HG02623 (cell line): ENCODE results near the gene OBSL1.

Experiments used
- ATAC-seq: cut with Tn5 transposase; IDR thresholded peaks from one replicate; pipeline ENCODE4 v1.9.1; 2021; ENCODE audit warnings: moderate library complexity; ENCODE audit not compliant: unreplicated experiment

The OBSL1 gene

DNA sequence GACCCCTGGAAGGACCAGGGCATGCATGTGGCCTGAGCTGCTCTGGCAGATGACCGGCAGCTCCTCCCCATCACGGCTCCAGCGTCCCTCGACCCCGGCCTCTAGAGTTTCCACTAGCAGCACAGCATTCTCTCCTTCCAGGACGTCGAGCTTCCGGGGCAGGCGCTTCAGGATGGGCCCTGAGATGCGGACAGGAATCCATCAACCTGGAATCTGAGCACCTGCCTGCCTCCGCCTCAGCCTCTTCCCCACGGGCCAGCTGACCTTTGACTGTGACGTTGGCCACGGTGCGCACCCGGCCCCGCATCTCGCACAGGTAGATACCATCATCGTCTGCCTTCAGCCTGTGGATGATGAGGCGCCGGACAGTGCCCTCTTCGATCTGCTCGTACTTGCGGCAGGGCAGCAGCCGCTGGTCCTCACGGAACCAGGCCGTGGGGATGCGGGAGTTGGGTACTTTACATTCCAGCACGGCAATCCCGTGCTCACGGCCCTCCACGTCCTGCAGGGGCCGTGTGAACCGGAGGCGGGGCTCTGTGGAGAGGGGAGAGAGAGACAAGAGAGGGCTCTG lies 3.5 kb downstream of the OBSL1 start:
- ATAC-seq = no peak

DNA sequence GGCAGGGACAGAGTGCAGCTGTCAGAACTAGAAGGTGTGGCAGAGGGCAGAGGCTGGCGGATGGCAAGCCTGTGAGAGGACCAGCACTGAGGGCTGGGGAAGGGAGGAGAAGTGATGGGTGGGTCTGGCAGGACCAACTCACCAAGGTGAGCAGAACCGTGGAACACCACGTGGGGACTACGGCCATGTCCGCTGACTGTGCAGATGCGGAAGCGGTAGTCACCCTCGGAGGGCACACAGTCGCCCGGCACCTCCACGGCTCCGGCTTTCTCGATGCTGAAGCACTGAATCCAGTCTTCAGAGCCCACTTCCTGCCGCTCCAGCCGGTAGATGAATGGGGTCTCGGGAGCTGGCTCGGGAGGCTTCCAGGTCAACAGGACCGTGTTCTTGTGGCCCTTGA lies 4.2 kb downstream of the OBSL1 start:
- ATAC-seq = no peak

DNA sequence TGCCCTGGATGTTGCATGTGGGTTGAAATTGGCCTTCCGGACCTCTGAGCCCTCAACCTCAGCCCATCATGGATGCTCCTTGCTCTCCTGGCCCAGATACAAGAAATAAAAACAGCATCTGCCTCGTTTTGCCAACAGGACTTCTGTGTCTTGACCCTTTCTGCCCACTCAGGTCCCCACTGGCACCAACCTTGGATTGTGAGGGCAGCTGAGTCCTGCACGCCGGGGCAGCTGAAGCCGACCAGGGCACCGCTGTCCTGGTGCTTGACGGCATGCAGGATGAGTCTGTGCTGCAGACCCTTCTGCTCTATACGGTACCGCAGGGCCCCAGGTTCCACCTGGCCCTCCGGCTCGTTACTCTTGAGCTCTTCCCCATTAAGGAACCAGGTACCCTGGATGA lies 4.7 kb downstream of the OBSL1 start:
- ATAC-seq = no peak

DNA sequence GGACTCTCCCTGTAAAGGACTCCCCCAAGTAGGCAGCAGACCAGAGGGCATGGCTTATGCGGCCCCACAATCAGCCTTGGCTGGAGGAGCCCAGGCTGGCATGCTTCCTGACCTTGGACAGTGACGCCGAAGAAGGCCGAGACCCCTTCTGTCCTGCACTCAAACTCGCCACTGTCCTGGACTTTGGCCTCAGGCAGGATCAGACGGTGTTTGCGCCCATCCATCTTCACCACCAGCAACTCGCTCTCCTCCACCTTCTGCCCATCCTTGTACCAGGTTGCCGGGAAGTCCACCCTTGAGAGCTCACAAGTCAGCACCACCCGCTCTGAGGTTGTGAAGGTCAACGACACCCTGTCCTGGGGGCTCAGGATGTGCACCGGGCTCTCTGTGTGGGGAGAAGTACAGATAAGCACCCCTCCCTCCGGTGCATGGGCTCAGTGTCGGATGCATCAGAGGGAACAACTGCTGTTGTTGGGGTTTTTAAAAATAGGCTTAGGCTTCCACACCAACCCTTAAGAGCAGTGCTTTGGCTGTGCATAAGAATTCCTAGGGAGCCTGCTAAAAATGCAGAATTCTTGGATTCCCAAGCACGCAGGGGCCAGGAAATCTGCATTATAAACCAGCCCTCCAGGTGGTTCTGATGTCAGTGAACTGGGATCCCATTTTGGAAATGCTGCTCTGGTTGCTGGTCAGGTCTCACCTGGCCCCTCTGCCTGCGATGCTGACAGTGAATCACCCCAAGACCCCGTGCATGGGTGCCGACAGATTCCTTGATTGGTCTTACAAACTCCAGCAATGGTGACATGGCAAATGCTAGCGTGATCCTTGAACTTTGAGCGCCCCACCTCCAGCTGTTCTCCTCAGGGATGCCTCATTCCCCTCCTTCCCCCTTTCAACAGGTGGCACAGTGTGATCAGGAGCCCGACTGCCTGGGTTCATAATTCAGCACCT lies 5.9 kb downstream of the OBSL1 start:
- ATAC-seq = no peak

DNA sequence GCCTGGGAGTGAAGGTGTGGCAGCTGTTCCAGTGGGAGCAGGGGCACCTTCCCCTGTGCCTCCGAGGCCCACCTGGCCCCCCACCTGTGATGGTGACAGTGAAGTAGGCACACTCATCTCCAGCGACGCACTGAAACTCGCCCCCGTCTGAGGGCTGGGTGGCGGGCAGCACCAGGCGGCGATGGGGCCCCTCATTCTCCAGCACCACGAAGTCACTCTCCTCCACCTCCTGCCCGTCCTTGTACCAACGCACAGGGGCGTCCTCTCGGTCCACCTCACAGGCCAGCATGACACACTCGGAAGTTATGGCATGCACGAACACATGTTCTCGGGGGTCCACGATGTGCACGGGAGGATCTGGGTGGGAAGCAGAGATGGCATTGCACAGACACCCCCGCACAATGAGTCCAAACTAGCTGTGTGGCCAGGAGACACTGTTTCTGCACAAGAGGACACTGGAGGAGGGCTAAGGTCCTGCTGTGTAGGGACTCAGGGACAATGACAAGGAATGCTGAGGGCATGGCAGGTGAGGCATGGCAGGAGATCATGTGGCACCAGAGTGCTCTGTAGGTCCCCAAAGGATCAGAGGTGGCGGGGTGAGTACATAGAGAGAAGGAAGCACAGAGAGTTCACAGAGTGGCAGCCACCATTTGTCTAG lies 7.9 kb downstream of the OBSL1 start:
- no peak for ATAC-seq

DNA sequence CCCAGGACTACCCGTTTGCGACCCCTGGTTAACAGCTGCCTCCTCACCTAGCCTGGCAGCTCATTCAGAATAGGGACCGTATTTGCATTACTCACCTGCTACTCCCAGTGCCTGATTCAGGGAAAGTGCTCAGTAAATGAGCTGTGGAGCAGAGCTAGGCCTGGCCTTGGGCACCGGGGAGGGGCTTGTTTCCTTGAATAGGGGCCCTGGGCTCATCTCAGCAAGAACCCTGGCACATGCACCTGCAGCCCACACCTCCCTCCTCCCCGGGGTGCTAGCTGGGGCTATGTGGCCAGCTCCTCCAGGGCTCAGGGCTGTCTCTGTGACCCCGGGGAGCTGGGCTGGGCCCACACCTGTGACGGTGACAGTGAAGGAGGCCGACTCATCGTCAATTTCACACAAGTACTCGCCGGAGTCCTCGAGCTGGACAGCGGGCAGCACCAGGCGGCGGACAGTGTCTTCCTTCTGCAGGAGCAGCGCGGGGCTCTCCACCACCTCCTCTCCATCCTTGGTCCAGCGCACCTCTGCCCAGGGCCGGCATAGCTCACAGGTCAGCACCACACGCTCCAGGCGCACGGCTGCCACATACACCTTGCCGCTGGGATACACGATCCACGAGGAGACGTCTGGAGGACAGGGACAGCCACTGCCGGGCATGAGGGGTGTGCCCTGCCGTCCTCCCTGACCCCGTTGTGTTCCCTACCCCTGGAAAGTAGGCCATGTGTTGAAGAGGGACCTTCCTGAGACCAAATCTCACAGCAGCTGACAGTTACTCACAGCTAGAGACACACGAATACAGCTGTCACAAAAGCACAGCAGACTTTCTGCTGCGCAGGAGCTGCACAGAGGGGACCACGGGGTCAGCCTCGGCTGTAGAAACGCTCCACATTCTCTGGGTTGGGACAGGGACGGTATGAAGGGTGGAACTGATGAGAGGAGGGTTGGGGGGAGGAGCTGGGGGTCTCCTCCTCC lies 9.0 kb downstream of the OBSL1 start:
- ATAC-seq = no peak

DNA sequence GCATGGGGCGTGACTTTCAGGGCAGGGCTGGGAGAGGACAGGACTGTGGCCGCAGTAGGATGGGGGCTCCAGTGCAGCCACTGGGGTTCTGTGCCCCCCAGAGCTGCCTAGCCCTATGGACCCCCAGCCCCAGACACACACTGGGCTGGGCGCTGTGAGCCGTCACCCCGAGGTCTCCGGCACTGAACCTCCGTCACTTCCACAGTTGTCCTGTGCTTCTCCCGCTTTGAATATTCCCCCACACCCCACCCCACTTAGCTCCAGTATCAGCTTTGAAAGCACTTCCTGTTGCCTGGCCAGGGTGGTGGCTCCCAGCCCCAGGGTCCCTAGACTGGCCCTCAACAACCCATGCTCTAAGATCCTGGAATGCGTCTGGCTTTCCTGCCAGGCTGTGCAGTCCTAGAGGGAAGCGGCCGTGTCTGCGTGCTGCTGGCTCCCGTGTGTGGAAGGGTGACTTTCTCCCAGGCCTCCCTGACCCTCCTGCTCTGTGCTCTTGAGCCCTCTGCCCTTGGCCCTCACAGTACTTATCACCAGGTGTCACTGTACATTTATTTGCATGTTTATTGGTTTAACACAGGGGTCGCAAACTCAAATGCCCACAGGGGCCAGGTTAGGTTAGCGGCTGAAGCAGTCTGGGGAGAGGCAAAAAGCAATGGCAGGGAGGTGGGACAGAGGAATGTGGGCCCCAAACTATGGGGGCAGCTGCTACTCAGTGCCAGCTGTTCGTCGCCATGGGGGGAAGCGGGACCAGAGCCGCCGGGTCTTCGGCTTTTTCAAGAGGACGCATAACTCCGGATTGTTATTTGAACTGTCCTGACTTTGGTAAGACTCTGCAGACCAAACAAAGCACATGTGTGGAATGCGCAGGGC lies 9.9 kb downstream of the OBSL1 start:
- ATAC-seq = no peak

DNA sequence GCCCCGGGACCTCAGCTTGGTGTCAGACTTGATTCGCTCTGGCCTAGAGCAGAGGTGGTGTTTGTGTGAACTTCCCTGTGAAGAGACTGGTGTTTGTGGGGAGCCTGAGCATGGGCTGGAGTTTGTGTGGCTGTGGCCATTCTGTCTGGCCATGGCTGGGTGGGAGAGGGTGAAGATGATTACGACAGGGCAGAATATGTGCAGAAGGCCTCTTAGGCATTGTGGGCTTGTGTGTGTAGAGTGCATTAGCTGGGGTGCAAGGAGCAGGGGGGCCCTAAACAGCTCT lies 10.5 kb downstream of the OBSL1 start:
- ATAC-seq = no peak

DNA sequence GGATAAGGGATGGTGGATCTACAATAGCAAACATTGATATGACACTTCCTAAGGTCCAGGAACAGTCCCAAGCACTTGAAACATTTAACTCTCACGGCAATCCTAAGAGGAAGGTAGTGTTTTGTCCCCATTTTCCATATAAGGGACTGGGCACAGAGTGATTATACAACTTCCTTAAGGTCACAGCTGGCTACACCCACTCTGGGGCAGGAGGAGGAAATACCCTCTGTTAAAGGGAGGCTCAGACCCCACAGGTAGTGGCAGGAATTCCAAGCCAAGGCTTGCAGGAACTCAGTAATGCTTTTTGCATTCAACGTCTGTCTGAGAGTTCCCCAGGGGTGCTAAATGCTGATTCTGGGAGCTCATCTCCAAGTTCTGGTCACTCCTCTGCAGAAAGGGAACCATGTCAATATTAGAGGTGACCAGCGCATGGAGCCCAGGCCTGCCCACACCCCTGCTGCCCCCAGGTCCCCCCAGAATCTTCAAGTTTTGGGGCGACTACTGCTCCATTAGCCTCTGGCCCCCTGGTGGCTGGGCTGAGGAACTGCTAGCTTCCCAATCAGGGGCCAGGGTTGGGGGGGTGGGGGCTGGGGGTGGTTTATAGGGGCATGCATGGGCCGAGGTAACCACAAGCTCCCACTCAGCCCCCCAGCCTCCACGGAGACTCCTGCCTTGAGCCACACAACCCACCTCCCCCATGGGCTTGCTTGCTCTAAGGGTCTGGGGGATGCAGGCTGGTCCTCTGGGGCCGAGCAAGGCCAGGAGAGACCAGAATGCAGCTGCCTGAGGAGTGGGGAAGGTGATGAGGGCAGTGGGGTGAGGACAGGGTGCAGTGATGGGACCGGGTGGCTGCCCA lies 11.1 kb downstream of the OBSL1 start:
- no peak for ATAC-seq

DNA sequence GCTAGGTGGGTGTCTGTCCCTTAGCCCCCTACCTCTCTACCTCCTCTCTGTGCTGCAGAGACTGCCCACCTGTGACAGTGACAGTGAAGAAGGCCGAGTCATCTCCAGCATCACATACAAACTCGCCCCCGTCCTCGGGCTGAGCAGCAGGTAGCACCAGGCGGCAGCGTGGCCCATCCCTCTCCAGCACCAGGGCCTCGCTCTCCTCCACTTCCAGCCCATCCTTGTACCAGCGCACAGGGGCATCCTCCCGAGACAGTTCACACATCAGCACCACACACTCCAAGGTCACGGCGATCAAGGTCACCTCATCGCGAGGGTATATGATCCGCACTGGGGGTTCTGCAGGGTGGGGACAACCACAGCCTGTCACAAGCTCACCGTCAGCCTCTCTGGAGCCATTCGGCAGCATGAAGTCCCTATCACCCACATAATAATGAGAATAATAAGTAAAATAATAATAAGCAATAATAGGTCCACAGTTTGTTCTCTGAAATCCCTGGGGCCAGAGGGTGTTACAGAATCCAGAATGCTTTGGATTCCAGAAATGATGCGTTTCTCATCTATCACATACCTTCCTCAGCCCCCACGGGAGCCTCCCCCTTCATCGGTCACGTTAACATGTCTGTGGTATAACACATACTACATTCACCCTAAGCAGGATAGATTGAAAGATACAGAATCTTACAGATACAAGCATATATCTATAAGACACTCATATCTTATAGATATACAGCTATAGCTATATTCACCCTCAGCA lies 12.0 kb downstream of the OBSL1 start:
- no peak for ATAC-seq

DNA sequence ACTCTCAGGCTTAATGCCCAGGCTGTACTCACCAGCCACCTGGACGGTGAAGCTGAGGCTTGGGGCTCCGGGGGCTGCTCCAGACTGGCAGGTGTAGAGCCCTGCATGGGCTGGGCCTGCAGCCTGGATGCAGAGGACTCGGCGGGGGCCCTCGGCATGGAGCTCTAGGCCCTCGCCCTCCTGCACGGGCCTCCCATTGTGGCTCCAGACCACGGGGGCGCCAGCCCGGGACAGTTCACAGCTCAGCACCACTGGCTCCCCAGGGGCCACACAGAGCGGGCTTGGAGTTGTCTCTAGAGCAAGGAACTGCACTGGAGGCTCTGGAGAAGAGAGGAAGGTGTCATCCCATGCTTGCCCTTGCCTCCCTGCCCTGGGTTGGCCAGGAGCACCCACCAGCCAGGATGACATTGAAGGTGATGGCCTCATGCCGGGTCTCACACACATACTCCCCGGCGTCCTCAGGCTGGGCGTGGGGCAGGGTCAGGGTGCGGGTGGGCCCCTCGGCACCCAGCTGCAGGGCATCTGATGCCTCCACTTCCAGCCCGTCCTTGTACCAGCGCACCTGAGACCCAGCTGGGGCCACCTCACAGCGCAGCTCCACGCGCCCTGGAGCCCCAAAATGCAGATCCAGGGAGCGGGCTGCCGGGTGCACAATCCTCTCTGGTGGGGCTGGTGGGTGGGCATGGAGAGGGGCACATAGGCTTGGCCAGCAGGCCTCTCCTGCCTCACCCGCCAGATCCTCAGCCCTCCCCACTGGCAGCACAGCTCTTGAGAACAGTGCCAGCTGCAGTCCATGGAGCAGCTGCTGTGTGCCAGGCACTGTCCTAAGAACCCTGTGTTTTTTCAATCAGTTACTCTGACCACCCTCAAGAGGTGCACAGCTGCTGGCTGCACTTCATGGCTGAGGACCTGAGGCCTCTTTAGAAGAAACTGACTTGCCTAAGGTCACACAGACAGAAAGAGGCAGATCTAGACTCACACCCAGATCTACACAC lies 13.3 kb downstream of the OBSL1 start:
- ATAC-seq = no peak

DNA sequence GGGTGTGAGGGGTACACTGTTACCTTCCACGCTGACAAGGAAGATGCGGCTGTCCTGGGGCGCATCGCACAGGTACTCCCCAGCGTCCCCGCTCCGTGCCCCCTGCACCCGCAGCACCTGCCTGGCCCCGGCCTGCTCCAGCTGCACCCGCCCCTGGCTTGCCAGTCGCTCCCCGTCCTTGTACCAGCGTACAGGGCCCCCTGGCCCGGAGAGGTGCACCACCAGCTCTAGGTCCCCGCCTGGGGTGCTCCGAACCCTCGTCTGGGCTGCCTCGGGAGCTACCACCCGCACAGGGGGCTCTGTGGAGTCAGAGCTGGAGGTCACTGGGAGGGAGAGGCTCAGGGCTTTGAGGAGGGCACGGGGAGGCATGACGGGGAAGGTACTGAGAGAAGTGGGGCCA lies 14.0 kb downstream of the OBSL1 start:
- ATAC-seq = no peak

DNA sequence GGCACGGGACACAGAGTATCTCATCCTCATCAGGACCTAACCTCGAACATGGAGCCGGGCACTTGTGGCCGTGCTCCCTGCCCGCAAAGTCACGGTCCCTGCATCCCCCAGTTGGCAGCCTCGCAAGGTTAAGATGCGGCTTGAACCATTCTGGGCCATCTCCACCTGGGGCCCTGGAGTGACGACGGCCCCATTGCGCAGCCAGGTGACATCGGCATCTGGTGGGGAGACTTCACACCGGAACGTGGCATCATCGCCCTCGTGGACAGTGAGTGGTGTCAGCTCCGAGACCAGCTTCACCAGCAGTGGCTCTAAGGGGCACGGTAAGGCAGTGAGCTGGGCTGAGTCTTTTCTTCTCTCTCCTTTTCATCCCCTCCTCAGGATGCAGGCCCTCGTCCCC lies 14.9 kb downstream of the OBSL1 start:
- ATAC-seq = no peak

DNA sequence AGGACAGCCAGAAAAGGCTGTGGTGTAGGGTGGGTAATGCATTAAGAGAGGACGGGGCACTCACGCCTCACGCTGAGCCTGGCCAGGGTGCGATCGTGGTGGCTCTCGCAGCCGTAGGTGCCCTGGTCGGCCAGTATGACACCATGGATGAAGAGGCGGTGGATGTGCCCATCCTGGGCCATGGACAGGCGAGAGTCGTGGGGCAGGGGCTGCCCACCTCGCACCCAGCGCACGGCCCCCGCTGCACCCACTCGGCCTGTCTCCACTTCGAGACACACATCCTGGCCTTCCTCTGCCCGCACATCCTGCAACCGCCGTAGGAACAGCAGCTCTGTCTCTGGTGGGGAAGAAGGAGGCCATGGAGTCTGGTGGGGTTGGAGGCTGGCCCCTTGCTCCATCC lies 15.4 kb downstream of the OBSL1 start:
- no peak for ATAC-seq

DNA sequence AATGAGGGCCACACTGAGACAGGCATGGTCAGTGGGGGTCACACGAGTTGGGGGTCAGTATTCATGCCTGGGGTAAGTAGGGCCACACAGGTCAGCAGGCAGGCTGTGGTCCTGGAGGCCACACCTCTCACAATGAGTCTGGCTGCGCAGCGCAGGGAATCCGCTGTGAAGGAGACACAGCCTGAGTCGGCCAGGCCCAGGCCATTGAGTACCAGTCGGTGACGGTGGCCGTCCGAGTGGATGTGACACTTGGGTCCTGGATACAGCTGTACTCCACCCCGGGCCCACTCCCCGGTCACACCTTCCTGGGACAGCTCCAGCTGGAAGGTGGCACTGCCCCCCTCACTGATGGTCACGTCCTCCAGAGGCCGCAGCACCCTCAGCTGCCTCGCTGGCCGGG lies 17.0 kb downstream of the OBSL1 start:
- no peak for ATAC-seq

DNA sequence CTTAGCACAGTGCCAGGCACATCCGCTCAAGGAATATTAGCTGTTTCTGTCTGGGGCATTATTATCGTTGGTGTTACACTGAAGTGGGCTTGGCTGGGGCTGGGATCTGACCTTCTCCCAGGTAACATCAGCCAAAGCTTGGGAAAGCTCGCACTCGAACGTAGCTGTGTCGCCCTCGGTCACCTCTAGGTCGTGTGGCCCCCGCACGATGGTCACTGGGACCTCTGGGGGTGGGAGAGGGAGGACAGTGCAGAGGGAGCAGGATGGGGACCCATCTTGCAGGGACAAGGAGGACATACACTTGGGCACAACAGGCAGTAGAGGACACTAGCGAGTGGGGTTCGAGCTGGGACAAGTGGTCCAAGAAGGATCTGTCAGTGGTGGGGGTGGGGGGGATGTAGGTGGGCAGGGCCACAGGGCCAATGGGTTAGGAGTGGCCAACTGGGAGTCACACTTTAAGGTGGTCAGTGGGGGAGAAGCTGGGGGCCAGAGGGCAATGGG lies 17.8 kb downstream of the OBSL1 start:
- ATAC-seq = no peak

DNA sequence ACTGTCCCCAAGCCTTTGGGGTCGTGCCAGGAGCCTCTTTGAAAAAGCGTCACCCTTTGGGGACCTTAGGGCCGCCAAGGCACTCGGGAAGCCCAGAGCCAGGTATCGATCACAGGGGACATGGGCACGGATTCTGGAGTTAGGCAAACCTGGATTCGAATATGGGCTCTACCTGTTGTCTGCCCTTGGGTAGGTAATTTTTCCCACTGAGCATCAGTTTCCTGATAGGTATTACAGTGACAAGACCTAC lies 18.2 kb downstream of the OBSL1 start:
- ATAC-seq = no peak
